Frontal cortex (tissue), 4 donors: Measurements from ENCODE around the gene RPA1. TPM values are rescaled to one million over a fixed set of nuclear protein-coding genes. Genes with fewer than 3 reads are reported as not detected.
"Not testable (repeated sequence)": the region's sequence is repeated elsewhere in the genome, so short reads cannot be mapped to it uniquely, and the experiment has no call there.

Experiments
- DNase-seq, 2 donors: peaks; one replicate each; pipeline ENCODE4 v3.0.0; 2012; ENCODE audit warnings: low spot score in 2 of 2
- FAIRE-seq: peaks from 2 replicates; lab custom pipeline; 2012; peaks lifted over from hg19 to GRCh38; lab: Jason Lieb, UNC
- total RNA-seq: library from RNA; depleted of rRNA; stranded (reverse); fragments of >200 nt; gene quantifications from one replicate; pipeline ENCODE4 v1.2.3, GENCODE V29; 2014
- donor health status: control.
- donor health status: control.
- donor health status: control.

The RPA1 gene
- total RNA-seq, 1 donor from 2014 or later = 19.2 TPM

GRCh38 chr17:1872976-1873375 is 43.2 kb downstream of the RPA1 start:
- no peak for FAIRE-seq
- no peak for DNase-seq

GRCh38 chr17:1873418-1873817 is 43.6 kb downstream of the RPA1 start:
- FAIRE-seq (no peak), DNase-seq (no peak)

- DNase-seq = no peak
- no peak for FAIRE-seq
These were observed 45.8 kb downstream of the RPA1 start for GRCh38 chr17:1875597-1875996.

- DNase-seq (no peak), FAIRE-seq (no peak)
These were observed 48.8 kb downstream of the RPA1 start for GRCh38 chr17:1878419-1879121.

GRCh38 chr17:1880851-1881630 is 51.2 kb downstream of the RPA1 start:
- DNase-seq (peak; percentile 33 to 37), FAIRE-seq (no peak)

- DNase-seq (no peak), FAIRE-seq (no peak)
These were observed 53.0 kb downstream of the RPA1 start for GRCh38 chr17:1882836-1883235.

GRCh38 chr17:1883536-1883935 is 53.7 kb downstream of the RPA1 start:
- FAIRE-seq (no peak), DNase-seq (no peak)

GRCh38 chr17:1888741-1889140 is 58.9 kb downstream of the RPA1 start:
- FAIRE-seq (no peak), DNase-seq (no peak)

- DNase-seq (no peak), FAIRE-seq (no peak)
These were observed 61.1 kb downstream of the RPA1 start for GRCh38 chr17:1890758-1891450.

GRCh38 chr17:1894753-1895339 is 65.0 kb downstream of the RPA1 start:
- DNase-seq = no peak
- no peak for FAIRE-seq

GRCh38 chr17:1895479-1895878 is 65.7 kb downstream of the RPA1 start:
- FAIRE-seq, DNase-seq: not testable (repeated sequence)

GRCh38 chr17:1896243-1897104 is 66.7 kb downstream of the RPA1 start:
- FAIRE-seq = no peak
- DNase-seq = no peak

- no peak for FAIRE-seq
These were observed 67.4 kb downstream of the RPA1 start for GRCh38 chr17:1897105-1897656.

GRCh38 chr17:1898332-1898731 is 68.5 kb downstream of the RPA1 start:
- FAIRE-seq (no peak), DNase-seq (no peak)

More at GRCh38 chr17:1897105-1897656, 67.4 kb downstream of the RPA1 start:
- no peak for DNase-seq

GRCh38 chr17:1898872-1899271 is 69.1 kb downstream of the RPA1 start:
- FAIRE-seq = no peak
- DNase-seq = no peak

GRCh38 chr17:1899403-1900000 is 69.7 kb downstream of the RPA1 start:
- DNase-seq = no peak

GRCh38 chr17:1904273-1905182 is 74.7 kb downstream of the RPA1 start:
- DNase-seq (no peak), FAIRE-seq (no peak)

More at GRCh38 chr17:1899403-1900000, 69.7 kb downstream of the RPA1 start:
- no peak for FAIRE-seq
